ENCODE data around the gene KIZ. TPM values are rescaled to one million over a fixed set of nuclear protein-coding genes. Genes with fewer than 3 reads are reported as not detected.

KIZ gene
- total and polyA plus RNA-seq, 2 experiments from 2014 or later, result 58.3 to 63.6 TPM

- TF ChIP-seq ZNF462 (CRISPR knock-in tag; IDR thresholded peaks at IDR 0.05) (no peak), JUNB (IDR thresholded peaks at IDR 0.05; ENCODE audit: unreplicated experiment) (no peak), NANOG (IDR thresholded peaks at IDR 0.05; ENCODE audit: borderline replicate concordance) (no peak)
Measured at GRCh38 chr20:21113697-21114096, 12.2 kb upstream of the KIZ start (continued).

- DNase-seq (ENCODE audit: low spot score) (peak; percentile 44), ATAC-seq (no peak)
- Histone ChIP-seq H3F3A (replicated peaks; ENCODE audit: low read depth) (no peaks in the 10 kb centered on the region), H3K36me3 (ENCODE audit: insufficient read depth) (no peaks in the 10 kb centered on the region), H3K27ac (ENCODE audit: low read depth) (no peak overlapping the region), H3K4me1 (ENCODE audit: insufficient read depth) (peaks cover 14% of the 10 kb centered on the region; the same call in 1 of the 2 replicates), H2AFZ (no peak overlapping the region; the same call in 1 of the 2 replicates), H3K9me2 (ENCODE audit: insufficient read depth) (peaks cover 4% of the 10 kb centered on the region; the same call in 1 of the 2 replicates), H3K79me2 (replicated peaks; ENCODE audit: insufficient read depth) (no peaks in the 10 kb centered on the region), H3K4me3 (no peak overlapping the region), H3K4me2 (no peak overlapping the region), H4K20me1 (replicated peaks; ENCODE audit: insufficient read depth) (no peaks in the 10 kb centered on the region), H3K27me3 (ENCODE audit: insufficient read depth) (no peaks in the 10 kb centered on the region)
- Mint-ChIP-seq H3K36me3 (ENCODE audit: low read depth) (no peaks in the 10 kb centered on the region), H3K27ac (no peak overlapping the region), H3K4me3 (no peak overlapping the region), H3K4me1 (peaks cover 8% of the 10 kb centered on the region; the same call in 2 of the 3 replicates), H3K27me3 (ENCODE audit: insufficient read depth, low read depth, poor library complexity) (peaks cover 1% of the 10 kb centered on the region), H3K9me3 (no peaks in the 10 kb centered on the region)
- TF ChIP-seq CTCF (conservative IDR thresholded peaks at IDR 0.05; ENCODE audit: low read depth in 2 of 2) (peak; percentile 53 to 62), POLR2AphosphoS5 (IDR thresholded peaks at IDR 0.05; ENCODE audit: low read depth) (no peak)
Measured at GRCh38 chr20:21114584-21114983, 11.3 kb upstream of the KIZ start.

All from GM23338 (cell line).